HG03460 (cell line): ENCODE data around the gene LAMB1.

Experiments used
- ATAC-seq: cut with Tn5 transposase; IDR thresholded peaks from one replicate; pipeline ENCODE4 v1.9.1; 2021; ENCODE audit not compliant: unreplicated experiment

The LAMB1 gene

GRCh38 chr7:108018668-108019067 is 15.7 kb upstream of the LAMB1 start:
- ATAC-seq = no peak

- ATAC-seq = no peak
Measured at GRCh38 chr7:108017776-108018151, 14.8 kb upstream of the LAMB1 start.

GRCh38 chr7:108016841-108017775 is 14.1 kb upstream of the LAMB1 start:
- ATAC-seq = no peak

- no peak for ATAC-seq
Measured at GRCh38 chr7:108015740-108016139, 12.8 kb upstream of the LAMB1 start.

- no peak for ATAC-seq
Measured at GRCh38 chr7:108014747-108015682, 12.1 kb upstream of the LAMB1 start.

- ATAC-seq = no peak
Measured at GRCh38 chr7:108014215-108014614, 11.3 kb upstream of the LAMB1 start.

GRCh38 chr7:108012499-108013430 is 9.8 kb upstream of the LAMB1 start:
- no peak for ATAC-seq

GRCh38 chr7:108010377-108010776 is 7.4 kb upstream of the LAMB1 start:
- no peak for ATAC-seq

- ATAC-seq = no peak
Measured at GRCh38 chr7:108009873-108010272, 6.9 kb upstream of the LAMB1 start.

GRCh38 chr7:108008827-108009226 is 5.9 kb upstream of the LAMB1 start:
- no peak for ATAC-seq

- ATAC-seq = no peak
Measured at GRCh38 chr7:108008240-108008639, 5.3 kb upstream of the LAMB1 start.

- no peak for ATAC-seq
Measured at GRCh38 chr7:108007762-108008161, 4.8 kb upstream of the LAMB1 start.

GRCh38 chr7:108007261-108007660 is 4.3 kb upstream of the LAMB1 start:
- no peak for ATAC-seq

GRCh38 chr7:108004220-108005142 is 1.5 kb upstream of the LAMB1 start:
- peak; percentile 83 for ATAC-seq

GRCh38 chr7:108003599-108003935 is 606 bp upstream of the LAMB1 start:
- no peak for ATAC-seq

- no peak for ATAC-seq
Measured at GRCh38 chr7:108001764-108002725, 916 bp downstream of the LAMB1 start.

GRCh38 chr7:108000875-108001763 is 1.8 kb downstream of the LAMB1 start:
- ATAC-seq = no peak
